GM12874 (cell line): Measurements from ENCODE around the gene PXN.

Source experiments
- TF ChIP-seq, protein P1 (sequence below): IDR thresholded peaks from 2 replicates; pipeline ENCODE4 v1.5.1; 2011; ENCODE audit warnings: low read depth, mild to moderate bottlenecking, control low read depth, low read length, moderate library complexity; ENCODE audit not compliant: insufficient read depth

PXN gene

DNA sequence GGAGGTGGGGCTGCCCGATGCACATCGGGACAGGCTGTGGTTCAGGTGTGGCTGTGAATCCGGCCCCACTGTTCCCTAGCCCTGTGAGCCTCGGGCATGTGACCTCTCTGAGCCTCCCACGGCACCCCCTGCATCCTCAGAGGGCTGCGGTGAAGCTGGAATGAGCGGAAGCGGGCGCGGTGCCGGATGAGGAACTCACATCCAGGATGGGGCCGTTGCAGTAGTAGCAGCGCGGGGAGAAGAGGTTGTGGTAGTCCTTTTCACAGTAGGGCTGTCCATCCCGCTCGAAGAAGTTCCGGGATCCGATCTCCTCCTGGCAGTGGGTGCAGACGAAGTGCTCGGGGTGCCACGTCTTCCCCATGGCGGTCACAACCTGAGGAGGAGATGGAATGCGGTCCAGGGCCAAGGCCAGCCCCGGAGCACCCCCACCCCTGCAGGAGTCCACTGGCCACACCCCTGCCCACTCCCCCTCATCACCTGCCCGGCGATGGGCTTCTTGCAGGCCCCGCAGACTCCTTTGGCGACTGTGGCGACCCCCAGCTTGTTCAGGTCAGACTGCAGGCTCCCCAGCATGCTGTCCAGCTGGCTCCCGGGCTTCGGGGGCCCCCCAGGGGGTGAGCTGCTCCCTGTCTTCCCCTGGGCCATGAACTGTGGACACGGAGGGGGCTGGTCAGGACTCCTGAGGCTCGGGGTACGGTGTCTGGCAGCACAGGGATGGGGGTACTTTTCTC is 50.7 kb downstream of the PXN start:
- TF ChIP-seq, protein P1, sequence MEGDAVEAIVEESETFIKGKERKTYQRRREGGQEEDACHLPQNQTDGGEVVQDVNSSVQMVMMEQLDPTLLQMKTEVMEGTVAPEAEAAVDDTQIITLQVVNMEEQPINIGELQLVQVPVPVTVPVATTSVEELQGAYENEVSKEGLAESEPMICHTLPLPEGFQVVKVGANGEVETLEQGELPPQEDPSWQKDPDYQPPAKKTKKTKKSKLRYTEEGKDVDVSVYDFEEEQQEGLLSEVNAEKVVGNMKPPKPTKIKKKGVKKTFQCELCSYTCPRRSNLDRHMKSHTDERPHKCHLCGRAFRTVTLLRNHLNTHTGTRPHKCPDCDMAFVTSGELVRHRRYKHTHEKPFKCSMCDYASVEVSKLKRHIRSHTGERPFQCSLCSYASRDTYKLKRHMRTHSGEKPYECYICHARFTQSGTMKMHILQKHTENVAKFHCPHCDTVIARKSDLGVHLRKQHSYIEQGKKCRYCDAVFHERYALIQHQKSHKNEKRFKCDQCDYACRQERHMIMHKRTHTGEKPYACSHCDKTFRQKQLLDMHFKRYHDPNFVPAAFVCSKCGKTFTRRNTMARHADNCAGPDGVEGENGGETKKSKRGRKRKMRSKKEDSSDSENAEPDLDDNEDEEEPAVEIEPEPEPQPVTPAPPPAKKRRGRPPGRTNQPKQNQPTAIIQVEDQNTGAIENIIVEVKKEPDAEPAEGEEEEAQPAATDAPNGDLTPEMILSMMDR = no peak

- TF ChIP-seq, protein P1 = no peak
These were observed 51.8 kb downstream of the PXN start for GRCh38 chr12:120213758-120214157.

DNA sequence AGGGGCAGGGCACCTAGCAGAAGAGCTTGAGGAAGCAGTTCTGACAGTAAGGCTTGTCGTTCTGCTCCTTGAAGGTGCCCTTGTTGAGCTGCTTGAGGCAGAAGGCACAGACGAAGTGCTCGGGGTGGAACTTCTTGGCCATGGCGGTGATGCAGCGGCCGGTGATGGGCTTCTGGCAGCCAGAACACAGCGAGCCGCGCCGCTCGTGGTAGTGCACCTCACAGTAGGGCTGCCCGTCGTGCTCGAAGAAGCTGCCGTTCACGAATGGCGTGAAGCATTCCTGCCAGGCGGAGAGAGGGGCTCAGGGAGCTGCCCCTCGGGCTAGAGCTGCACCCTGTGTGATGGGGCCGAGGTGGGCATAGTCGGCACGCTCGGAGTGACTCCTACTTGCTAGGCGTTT is 53.2 kb downstream of the PXN start:
- TF ChIP-seq, protein P1 = no peak

- TF ChIP-seq, protein P1 = no peak
These were observed 53.6 kb downstream of the PXN start for GRCh38 chr12:120211904-120212283.

- TF ChIP-seq, protein P1 = no peak
These were observed 54.2 kb downstream of the PXN start for GRCh38 chr12:120211243-120211903.

GRCh38 chr12:120209851-120210250 is 55.7 kb downstream of the PXN start:
- TF ChIP-seq, protein P1 = no peak

DNA sequence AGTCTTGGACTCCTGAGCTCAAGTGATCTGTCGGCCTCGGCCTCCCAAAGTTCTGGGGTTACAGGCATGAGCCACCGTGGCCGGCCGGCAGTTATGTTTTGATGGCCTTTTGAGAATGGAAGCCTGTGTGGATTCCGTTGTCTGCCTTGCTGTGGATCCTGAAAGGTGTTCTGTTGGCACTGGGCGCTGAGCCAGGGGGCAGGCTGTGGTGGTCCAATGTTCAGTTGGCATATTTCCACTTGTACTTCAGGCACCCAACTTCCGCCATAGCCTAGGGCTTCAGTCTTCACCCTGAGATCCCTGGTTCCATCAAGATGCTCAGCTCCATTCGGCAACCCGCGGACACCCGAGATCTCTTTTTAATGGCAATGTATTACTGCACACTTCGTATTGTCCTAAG is 58.3 kb downstream of the PXN start:
- TF ChIP-seq, protein P1 = no peak
